Type B pancreatic cell (in vitro differentiated cells): Measurements from ENCODE around the gene ADGRF3. TPM values are rescaled to one million over a fixed set of nuclear protein-coding genes. Genes with fewer than 3 reads are reported as not detected.

Source experiments
- DNase-seq: peaks from one replicate; pipeline ENCODE4 v3.0.0; 2021; ENCODE audit warnings: mixed read lengths; ENCODE audit not compliant: unreplicated experiment; ENCODE audit errors: extremely low spot score
- H3K27ac Mint-ChIP-seq: 2 replicates; pipeline ENCODE4 v1.8.0; 2021; ENCODE audit warnings: mild to moderate bottlenecking, mixed read lengths
- H3K27me3 Mint-ChIP-seq: 2 replicates; pipeline ENCODE4 v1.8.0; 2021; ENCODE audit warnings: mixed read lengths
- H3K36me3 Mint-ChIP-seq: 2 replicates; pipeline ENCODE4 v1.8.0; 2021; ENCODE audit warnings: mixed read lengths
- H3K4me1 Mint-ChIP-seq: one replicate; pipeline ENCODE4 v1.8.0; 2021; ENCODE audit warnings: mixed read lengths; ENCODE audit not compliant: unreplicated experiment
- H3K4me3 Mint-ChIP-seq: 2 replicates; pipeline ENCODE4 v1.8.0; 2021; ENCODE audit warnings: mild to moderate bottlenecking, mixed read lengths
- H3K9me3 Mint-ChIP-seq: 2 replicates; pipeline ENCODE4 v1.8.0; 2021; ENCODE audit warnings: mixed read lengths
- CTCF ChIP-seq: fragments of 200-600 bp; sonication (generic); conservative IDR thresholded peaks from 2 replicates; pipeline ENCODE4 v1.5.0; 2021; ENCODE audit warnings: antibody characterized with exemption, mild to moderate bottlenecking
- total RNA-seq: library from RNA; stranded (reverse); gene quantifications from 2 replicates; pipeline ENCODE4 v1.2.1, GENCODE V29; 2021; ENCODE audit warnings: low replicate concordance

The ADGRF3 gene
- total RNA-seq, 1 donor from 2014 or later = 1.2 TPM

- TF ChIP-seq CTCF = no peak
- peaks cover 32% of the 10 kb centered on the region for H3K36me3 Mint-ChIP-seq
- H3K27me3 Mint-ChIP-seq = no peaks in the 10 kb centered on the region
- DNase-seq = no peak
- no peak overlapping the region for H3K4me3 Mint-ChIP-seq
- H3K9me3 Mint-ChIP-seq = no peaks in the 10 kb centered on the region
- H3K4me1 Mint-ChIP-seq = no peaks in the 10 kb centered on the region
- no peak overlapping the region for H3K27ac Mint-ChIP-seq
These were observed 65.4 kb downstream of the ADGRF3 start for GRCh38 chr2:26281226-26281625.

- Mint-ChIP-seq H3K4me3 (no peak overlapping the region), H3K27ac (no peak overlapping the region), H3K27me3 (no peaks in the 10 kb centered on the region), H3K9me3 (no peaks in the 10 kb centered on the region), H3K36me3 (peaks cover 27% of the 10 kb centered on the region), H3K4me1 (no peaks in the 10 kb centered on the region)
- TF ChIP-seq CTCF = no peak
- no peak for DNase-seq
These were observed 66.7 kb downstream of the ADGRF3 start for GRCh38 chr2:26279886-26280285.

GRCh38 chr2:26276484-26277227 is 69.9 kb downstream of the ADGRF3 start:
- Mint-ChIP-seq H3K27ac (no peak overlapping the region), H3K36me3 (peaks cover 12% of the 10 kb centered on the region), H3K4me1 (no peaks in the 10 kb centered on the region), H3K27me3 (no peaks in the 10 kb centered on the region), H3K9me3 (no peaks in the 10 kb centered on the region), H3K4me3 (no peak overlapping the region)
- TF ChIP-seq CTCF = no peak
- no peak for DNase-seq

DNA sequence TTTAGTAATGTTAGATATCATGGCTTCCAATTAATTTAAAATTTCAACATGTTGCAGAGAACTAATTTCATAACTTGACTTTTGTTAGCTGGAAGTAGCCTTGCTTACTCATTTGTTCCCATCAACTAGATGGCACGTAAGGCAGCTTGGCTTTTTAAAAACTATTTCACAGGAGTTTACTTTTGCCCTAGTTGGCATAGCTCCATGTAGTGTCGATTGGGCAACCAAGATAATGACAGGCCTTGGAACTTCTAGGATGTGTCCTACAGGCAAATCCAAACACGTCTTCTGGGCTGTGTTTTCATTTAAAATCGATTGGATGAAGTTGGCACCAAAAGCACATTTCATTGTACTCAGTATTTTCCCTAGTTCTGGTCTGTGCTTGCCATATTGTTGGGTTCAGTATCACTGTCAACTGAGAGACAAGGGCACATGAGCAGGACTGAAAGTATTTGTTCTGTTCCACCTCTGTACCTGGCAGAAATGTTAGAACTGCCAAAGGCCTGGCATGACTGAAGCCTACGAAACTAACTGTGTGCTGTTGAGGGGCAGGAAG is 72.5 kb downstream of the ADGRF3 start:
- no peak overlapping the region for H3K27ac Mint-ChIP-seq
- H3K9me3 Mint-ChIP-seq = no peaks in the 10 kb centered on the region
- DNase-seq = no peak
- no peak for TF ChIP-seq CTCF
- peaks cover 3% of the 10 kb centered on the region for H3K36me3 Mint-ChIP-seq
- H3K27me3 Mint-ChIP-seq = no peaks in the 10 kb centered on the region
- no peak overlapping the region for H3K4me3 Mint-ChIP-seq
- no peaks in the 10 kb centered on the region for H3K4me1 Mint-ChIP-seq

DNA sequence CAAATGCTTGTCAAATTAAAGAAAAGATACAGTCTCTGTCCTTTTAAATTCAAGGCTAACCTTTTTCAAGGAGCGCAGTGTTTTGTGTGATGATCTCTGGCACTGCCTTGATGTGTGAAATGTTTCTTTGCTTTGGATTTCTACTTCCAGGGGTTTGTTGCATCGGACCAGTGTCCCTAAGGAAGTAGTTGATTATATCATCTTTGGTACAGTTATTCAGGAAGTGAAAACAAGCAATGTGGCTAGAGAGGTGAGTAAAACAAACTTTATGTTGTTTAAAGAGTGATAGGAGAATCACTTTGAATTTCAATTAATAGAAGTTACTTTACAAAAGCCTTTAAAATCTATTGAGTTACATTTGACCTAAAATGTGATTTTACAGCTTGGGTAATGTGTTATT is 73.1 kb downstream of the ADGRF3 start:
- DNase-seq = no peak
- Mint-ChIP-seq H3K4me1 (no peaks in the 10 kb centered on the region), H3K27ac (no peak overlapping the region), H3K9me3 (no peaks in the 10 kb centered on the region), H3K4me3 (no peak overlapping the region), H3K36me3 (peaks cover 2% of the 10 kb centered on the region), H3K27me3 (no peaks in the 10 kb centered on the region)
- no peak for TF ChIP-seq CTCF
